Fibroblast of skin of left biceps (primary cell): Measurements from ENCODE around the gene MOB1A.
"Not testable (repeated sequence)": the region's sequence is repeated elsewhere in the genome, so short reads cannot be mapped to it uniquely, and the experiment has no call there.

Experiments used
- DNase-seq, 2 experiments: peaks; one replicate each; pipeline ENCODE4 v3.0.0-alpha.2; 2013; ENCODE audit warnings: low read depth in 2 of 2

MOB1A gene

GRCh38 chr2:74198461-74199274 is 20.0 kb upstream of the MOB1A start, which contains the start of gene MTHFD2:
TSS of gene MTHFD2 (plus strand) at chr2:74198615. CDS start at chr2:74198642, 27 bp downstream.
- peak; percentile 96 to 97 for DNase-seq

- no peak for DNase-seq
These were observed 19.4 kb upstream of the MOB1A start for GRCh38 chr2:74198023-74198460.

- no peak for DNase-seq
These were observed 18.4 kb upstream of the MOB1A start for GRCh38 chr2:74197049-74197448.

GRCh38 chr2:74194799-74195198 is 16.1 kb upstream of the MOB1A start:
- no peak for DNase-seq

GRCh38 chr2:74191596-74192380 is 13.1 kb upstream of the MOB1A start:
- DNase-seq: no peak

- DNase-seq: no peak
These were observed 10.0 kb upstream of the MOB1A start for GRCh38 chr2:74188696-74189095.

- peak in 1 of 2 experiments; percentile 38 for DNase-seq
These were observed 9.4 kb upstream of the MOB1A start for GRCh38 chr2:74188018-74188601.

GRCh38 chr2:74186706-74187105 is 8.0 kb upstream of the MOB1A start:
- DNase-seq: not testable (repeated sequence)

- no peak for DNase-seq
These were observed 7.4 kb upstream of the MOB1A start for GRCh38 chr2:74186038-74186437.

GRCh38 chr2:74183878-74184277 is 5.2 kb upstream of the MOB1A start:
- DNase-seq: no peak

- no peak for DNase-seq
These were observed 3.1 kb upstream of the MOB1A start for GRCh38 chr2:74181739-74182138.

GRCh38 chr2:74179063-74179865 is 585 bp upstream of the MOB1A start:
- DNase-seq: no peak

GRCh38 chr2:74177696-74178095 is 983 bp downstream of the MOB1A start:
- DNase-seq: no peak

- DNase-seq: no peak
These were observed 3.8 kb downstream of the MOB1A start for GRCh38 chr2:74174909-74175308.

- DNase-seq: no peak
These were observed 9.9 kb downstream of the MOB1A start for GRCh38 chr2:74168739-74169138.

- DNase-seq: no peak
These were observed 13.9 kb downstream of the MOB1A start for GRCh38 chr2:74164761-74165160.

GRCh38 chr2:74162951-74163350 is 15.7 kb downstream of the MOB1A start:
- DNase-seq: no peak

- DNase-seq: no peak
These were observed 22.8 kb downstream of the MOB1A start for GRCh38 chr2:74155830-74156229.

- no peak for DNase-seq
These were observed 25.7 kb downstream of the MOB1A start for GRCh38 chr2:74152954-74153353.

- no peak for DNase-seq
These were observed 28.9 kb downstream of the MOB1A start for GRCh38 chr2:74149570-74150319.

- DNase-seq: no peak
These were observed 29.5 kb downstream of the MOB1A start for GRCh38 chr2:74149247-74149525.
